Stimulated activated CD4-positive, alpha-beta T cell treated with anti-CD3 and anti-CD28 coated beads, Interleukin-1b, Interleukin-23, amount 100 ng/mL, for 24 hours (primary cell): Measurements from ENCODE around the gene CHST14.
A peak's percentile ranks its signal among the peaks of the same experiment; 100 is the strongest.

Experiments used
- DNase-seq, 4 experiments: peaks; one replicate each; pipeline ENCODE4 v3.0.0-alpha.2; 2020; ENCODE audit warnings: low read depth in 4 of 4, low spot score in 1 of 4

Gene CHST14, protein sequence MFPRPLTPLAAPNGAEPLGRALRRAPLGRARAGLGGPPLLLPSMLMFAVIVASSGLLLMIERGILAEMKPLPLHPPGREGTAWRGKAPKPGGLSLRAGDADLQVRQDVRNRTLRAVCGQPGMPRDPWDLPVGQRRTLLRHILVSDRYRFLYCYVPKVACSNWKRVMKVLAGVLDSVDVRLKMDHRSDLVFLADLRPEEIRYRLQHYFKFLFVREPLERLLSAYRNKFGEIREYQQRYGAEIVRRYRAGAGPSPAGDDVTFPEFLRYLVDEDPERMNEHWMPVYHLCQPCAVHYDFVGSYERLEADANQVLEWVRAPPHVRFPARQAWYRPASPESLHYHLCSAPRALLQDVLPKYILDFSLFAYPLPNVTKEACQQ

GRCh38 chr15:40470423-40471104 lies at the start of gene CHST14:
Gene CHST14 (plus strand): TSS chr15:40470984. CDS start chr15:40471214, 230 bp downstream.
- DNase-seq, result peak in 2 of 4 experiments; percentile 20 to 27

DNA sequence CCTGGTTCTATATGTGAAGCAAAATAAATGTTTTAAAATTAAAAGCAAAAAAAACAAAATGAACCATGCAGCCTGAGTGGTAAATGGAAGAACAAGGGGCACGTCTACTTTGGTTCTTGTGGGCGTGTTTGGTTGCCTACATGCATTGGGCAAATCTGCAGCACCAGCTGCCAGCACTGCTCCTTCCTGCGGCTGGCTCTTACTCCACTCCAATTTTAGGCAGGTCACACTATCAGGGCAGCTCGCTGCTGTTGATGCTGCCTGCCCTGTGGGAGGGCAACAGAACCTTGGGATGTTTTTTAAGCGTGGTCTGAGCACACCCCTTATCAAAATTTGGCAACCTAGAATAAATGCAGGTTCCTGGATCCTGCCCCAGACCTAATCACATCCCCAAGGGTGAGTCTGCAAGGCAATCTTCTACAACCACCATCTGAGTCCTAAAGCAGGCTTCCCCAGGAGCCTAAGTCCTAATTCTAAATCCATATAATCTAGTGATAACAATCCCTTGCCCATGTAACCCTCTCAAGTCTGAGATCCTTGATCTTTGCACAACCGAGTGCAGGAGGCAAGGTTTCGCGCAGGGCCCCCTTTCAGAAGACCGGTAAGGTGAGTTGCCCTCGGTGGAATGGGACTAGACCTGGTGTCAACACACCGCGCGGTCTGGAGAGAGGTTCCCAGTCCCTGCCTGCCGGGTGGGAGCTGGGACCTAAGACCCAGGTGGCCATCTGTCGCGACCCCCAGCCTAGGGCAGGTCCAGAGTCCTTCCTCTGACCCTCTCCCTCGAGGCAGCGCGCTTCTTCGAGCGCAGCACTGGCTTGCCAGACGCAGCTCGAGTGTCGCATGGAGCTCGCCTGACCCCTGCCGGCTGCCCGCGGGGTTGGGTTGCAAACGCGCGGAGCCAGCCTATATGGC lies 49.3 kb upstream of the CHST14 start:
- peak; percentile 67 to 78 (median 72) for DNase-seq

DNA sequence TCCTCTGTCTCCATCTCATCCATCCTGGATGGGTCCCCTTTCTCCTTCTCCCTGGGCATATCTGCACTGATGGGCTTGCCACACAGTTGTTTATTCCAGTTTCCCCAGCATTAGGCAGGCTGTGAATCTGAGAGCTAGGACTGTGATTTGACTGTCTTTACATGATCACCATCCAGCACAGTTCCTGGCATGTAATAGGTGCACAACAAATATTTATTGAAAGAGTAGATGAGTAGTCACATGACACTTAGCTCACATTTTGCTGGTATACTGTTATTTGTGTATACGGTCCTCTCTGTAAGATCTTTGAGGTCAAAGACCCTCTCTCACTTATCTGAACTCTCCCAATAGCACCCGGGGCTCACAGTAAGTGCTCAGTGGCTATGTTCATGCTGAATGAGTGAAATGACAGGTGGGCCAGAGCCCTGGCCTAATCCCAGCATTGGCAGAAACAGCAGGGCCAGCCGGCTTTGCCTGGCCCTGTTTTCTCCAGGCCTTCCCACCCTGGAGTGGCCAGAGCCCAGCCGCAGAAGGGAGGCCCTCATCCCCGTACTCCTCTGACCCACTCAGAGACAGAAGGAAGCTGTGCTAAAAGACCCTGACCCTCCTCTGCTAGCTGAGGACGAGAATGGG lies 46.2 kb upstream of the CHST14 start:
- DNase-seq, result no peak

- no peak for DNase-seq
Measured at GRCh38 chr15:40425681-40426080, 45.1 kb upstream of the CHST14 start.

DNA sequence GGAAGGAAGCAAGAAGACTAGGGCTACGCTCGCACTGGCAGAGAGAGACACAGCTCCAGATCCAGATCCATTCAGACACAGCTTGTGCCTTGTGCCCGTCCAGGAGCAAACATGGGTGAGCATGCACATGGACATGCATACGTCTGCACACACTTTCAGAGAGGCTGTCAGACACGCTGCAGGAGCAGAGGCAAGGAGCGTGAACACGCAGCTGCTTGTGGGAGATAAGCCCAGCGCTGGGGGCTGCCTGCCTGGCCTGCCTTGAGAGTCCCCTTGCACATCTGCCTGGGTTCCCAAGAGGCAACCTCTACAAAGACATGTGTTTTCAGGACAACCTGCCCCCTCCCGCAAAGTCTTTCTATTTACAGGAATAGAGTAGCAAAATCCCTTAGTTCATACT lies 43.6 kb upstream of the CHST14 start:
- DNase-seq, result no peak

DNA sequence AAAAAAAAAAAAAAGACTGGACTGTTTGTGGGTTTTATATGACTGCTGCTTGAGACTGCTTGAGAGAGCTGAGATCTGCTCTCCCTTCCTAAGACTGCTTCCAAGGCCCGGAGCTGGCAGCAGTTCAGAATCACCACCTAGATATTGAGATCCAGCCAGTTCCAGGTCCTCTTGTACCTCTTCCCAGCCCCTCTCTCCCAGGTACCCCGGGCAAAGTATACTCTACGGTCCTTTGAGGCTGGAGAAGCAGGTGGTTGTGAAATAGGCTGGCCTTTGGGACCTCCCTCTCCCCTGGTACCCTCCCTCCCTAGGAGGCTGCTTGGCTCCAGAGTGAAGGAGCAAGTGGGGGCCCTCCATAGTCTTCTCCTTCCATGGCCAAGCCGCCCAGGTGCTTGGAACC lies 42.6 kb upstream of the CHST14 start:
- no peak for DNase-seq

GRCh38 chr15:40429068-40429710 lies 41.6 kb upstream of the CHST14 start:
- no peak for DNase-seq

DNA sequence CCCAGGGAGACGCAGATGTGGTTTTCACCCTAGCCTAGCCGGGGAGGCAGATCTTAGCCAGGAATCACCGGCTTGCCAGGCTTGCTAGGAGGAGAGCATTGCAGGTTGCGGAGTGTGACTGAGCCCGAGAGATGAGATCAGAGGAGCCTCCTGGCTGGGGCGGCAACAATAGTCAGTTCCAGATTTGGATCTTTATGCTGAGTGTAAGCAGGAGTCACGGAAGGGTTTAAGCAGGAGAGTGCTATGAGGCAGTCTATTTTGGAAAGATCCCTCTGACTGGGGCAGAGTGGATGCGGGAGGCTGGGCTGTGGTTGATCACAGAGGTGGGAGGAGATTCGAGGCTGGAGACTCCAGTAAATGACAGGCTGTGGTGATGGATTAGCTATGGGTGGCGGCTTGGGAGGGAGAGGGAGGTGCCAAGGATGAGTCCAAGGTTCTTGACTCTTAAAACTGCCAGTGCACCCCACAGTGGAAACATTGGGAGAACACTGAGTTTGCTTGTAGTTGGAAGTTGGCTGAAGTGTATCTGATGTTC lies 40.4 kb upstream of the CHST14 start:
- no peak for DNase-seq

- DNase-seq, result no peak
Measured at GRCh38 chr15:40435023-40435709, 35.6 kb upstream of the CHST14 start.

GRCh38 chr15:40435710-40436089 lies 35.1 kb upstream of the CHST14 start:
- DNase-seq, result no peak

- DNase-seq, result no peak
Measured at GRCh38 chr15:40436116-40436891, 34.5 kb upstream of the CHST14 start.

DNA sequence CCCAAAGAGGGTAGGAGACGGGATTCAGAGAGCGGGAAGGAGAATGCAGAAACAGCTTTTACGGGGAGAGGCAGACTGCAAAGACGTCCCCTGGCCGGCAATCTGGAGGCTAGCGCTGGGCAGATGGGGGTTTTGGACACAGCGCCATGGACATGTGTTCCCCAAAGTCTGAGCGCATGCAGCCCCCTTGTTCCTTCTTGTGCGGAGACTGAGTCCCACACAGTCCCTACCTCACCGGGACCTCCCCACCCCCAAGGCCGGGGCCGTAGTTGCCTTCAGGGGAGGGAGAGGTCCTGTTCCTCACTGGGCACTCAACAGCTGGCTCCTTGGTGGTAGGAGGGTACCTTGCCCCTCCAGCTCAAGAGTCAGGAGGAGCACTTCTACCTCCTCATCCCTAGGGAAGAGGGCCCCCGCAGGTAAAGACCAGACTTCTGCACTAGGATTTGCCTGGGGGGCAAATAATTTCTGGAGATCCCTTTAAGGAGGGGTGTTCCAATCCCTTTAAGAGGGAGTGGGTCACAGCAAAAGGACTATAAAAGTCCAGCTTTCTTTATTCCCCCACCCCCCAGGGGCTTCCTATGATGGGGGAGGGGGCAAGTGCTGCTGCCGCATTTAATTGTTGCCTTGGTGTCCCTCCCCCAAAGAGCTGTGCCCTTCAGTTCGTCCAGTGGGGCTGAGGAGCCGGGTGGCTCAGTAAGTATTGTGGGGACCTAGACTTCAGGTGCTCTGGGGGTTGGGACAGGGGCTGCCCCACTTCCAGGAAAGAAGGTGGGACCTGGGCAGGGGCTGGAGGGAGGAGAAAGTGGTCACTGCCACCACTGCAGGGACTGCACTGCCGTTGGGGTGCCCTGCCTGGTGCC lies 33.7 kb upstream of the CHST14 start:
- no peak for DNase-seq

- DNase-seq, result no peak
Measured at GRCh38 chr15:40437752-40438687, 32.8 kb upstream of the CHST14 start.

GRCh38 chr15:40438712-40439111 lies 32.1 kb upstream of the CHST14 start:
- no peak for DNase-seq

DNA sequence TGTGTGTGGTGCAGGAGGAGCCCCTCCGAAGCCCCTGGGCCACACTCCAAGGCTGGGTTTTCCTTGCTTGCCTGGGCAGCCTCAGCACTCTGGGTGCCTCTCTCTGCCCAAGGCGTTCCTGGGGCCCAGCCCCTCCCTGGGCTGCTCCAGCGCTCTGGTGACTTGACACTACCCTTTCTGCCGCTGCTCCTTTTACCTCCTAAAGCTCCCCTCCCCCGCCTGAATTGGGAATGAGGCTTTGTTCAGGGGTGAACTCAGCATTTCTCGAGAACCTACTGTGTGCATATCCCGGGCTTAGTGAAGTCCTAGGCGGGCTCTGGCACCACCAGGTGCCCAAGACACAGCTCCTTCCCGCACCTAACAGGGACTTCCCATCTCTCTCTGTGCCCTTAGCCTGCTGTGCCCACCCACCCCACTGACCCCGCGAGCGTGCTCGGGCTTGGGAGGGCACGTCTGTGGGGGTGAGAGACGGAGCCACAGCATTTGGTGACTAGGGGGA lies 31.3 kb upstream of the CHST14 start:
- DNase-seq, result no peak

GRCh38 chr15:40439960-40440742 lies 30.6 kb upstream of the CHST14 start:
- DNase-seq, result no peak
